HL-60 (cell line): ENCODE data around the gene SP140.

Experiments used
- DNase-seq, 2 experiments: peaks; one replicate each; pipeline ENCODE4 v3.0.0-alpha.2; 2010 to 2020; ENCODE audit warnings: low read depth in 1 of 2, low spot score in 1 of 2
- H3K27ac ChIP-seq: fragments of 250-450 bp; sonication (Bioruptor Pico); replicated peaks from 2 replicates; pipeline ENCODE4 v1.5.1; 2020; ENCODE audit warnings: mild to moderate bottlenecking, moderate library complexity
- H3K27me3 ChIP-seq: fragments of 250-450 bp; sonication (Bioruptor Pico); 2 replicates; pipeline ENCODE4 v1.5.1; 2021; ENCODE audit warnings: mild to moderate bottlenecking, moderate library complexity; ENCODE audit not compliant: insufficient read depth, poor library complexity, severe bottlenecking
- H3K4me3 ChIP-seq: replicated peaks from 2 replicates; pipeline ENCODE4 v1.5.1; 2011; ENCODE audit warnings: mild to moderate bottlenecking, control low read depth, low read length; ENCODE audit not compliant: insufficient read depth
- GABPA ChIP-seq: IDR thresholded peaks from 2 replicates; pipeline ENCODE4 v1.6.1; 2012; ENCODE audit warnings: low read depth
- POLR2AphosphoS5 ChIP-seq: IDR thresholded peaks from 2 replicates; pipeline ENCODE4 v1.6.1; 2012; ENCODE audit warnings: low read depth
- SPI1 ChIP-seq: IDR thresholded peaks from 2 replicates; pipeline ENCODE4 v1.6.1; 2012; ENCODE audit warnings: low read depth, mild to moderate bottlenecking, borderline replicate concordance
- TF ChIP-seq, protein P1 (sequence below): IDR thresholded peaks from one replicate; pipeline ENCODE4 v1.5.1; 2011; ENCODE audit warnings: low read length, control low read depth, inconsistent platforms; ENCODE audit not compliant: insufficient read depth
- TF ChIP-seq, protein P2 (sequence below): IDR thresholded peaks from 2 replicates; pipeline ENCODE4 v1.6.1; 2012; ENCODE audit warnings: low read depth; ENCODE audit not compliant: insufficient replicate concordance

The SP140 gene

DNA sequence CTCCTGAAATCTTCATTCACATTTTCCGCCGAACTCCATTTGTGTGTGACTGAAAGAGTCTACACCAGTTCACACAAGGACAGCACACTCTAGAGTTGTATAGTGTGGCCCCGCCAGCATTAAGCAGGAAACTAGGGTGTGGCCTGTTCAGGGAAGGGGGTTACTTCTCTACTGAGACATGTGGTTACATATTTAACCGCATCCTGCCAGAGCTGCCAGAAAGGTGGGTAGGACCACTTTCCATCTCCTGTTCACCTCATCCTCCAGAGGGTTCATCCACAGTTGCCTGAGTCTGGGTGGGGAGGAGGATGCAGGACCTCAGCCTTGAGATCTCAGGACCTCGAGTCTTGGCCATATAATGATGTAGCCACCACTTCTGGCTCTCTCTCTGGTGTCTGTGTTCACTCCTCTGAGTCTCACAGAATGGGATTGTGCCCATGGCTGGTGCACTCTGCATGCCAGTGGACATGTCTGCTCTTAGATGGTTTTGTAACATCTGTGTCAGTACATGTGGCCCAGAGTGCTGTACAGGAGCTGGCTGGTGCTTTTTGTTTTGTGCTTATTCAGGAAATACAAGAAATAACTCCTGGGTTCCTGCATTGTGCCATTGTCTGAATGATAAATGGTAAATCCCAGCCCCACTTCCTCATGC lies 93.8 kb downstream of the SP140 start:
- peak in 1 of 2 experiments; percentile 62 for DNase-seq
- Histone ChIP-seq H3K27ac (peak overlapping the region; percentile 57), H3K27me3 (no peaks in the 10 kb centered on the region), H3K4me3 (no peak overlapping the region)
- TF ChIP-seq, protein P1, sequence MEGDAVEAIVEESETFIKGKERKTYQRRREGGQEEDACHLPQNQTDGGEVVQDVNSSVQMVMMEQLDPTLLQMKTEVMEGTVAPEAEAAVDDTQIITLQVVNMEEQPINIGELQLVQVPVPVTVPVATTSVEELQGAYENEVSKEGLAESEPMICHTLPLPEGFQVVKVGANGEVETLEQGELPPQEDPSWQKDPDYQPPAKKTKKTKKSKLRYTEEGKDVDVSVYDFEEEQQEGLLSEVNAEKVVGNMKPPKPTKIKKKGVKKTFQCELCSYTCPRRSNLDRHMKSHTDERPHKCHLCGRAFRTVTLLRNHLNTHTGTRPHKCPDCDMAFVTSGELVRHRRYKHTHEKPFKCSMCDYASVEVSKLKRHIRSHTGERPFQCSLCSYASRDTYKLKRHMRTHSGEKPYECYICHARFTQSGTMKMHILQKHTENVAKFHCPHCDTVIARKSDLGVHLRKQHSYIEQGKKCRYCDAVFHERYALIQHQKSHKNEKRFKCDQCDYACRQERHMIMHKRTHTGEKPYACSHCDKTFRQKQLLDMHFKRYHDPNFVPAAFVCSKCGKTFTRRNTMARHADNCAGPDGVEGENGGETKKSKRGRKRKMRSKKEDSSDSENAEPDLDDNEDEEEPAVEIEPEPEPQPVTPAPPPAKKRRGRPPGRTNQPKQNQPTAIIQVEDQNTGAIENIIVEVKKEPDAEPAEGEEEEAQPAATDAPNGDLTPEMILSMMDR: no peak
- TF ChIP-seq, protein P2, sequence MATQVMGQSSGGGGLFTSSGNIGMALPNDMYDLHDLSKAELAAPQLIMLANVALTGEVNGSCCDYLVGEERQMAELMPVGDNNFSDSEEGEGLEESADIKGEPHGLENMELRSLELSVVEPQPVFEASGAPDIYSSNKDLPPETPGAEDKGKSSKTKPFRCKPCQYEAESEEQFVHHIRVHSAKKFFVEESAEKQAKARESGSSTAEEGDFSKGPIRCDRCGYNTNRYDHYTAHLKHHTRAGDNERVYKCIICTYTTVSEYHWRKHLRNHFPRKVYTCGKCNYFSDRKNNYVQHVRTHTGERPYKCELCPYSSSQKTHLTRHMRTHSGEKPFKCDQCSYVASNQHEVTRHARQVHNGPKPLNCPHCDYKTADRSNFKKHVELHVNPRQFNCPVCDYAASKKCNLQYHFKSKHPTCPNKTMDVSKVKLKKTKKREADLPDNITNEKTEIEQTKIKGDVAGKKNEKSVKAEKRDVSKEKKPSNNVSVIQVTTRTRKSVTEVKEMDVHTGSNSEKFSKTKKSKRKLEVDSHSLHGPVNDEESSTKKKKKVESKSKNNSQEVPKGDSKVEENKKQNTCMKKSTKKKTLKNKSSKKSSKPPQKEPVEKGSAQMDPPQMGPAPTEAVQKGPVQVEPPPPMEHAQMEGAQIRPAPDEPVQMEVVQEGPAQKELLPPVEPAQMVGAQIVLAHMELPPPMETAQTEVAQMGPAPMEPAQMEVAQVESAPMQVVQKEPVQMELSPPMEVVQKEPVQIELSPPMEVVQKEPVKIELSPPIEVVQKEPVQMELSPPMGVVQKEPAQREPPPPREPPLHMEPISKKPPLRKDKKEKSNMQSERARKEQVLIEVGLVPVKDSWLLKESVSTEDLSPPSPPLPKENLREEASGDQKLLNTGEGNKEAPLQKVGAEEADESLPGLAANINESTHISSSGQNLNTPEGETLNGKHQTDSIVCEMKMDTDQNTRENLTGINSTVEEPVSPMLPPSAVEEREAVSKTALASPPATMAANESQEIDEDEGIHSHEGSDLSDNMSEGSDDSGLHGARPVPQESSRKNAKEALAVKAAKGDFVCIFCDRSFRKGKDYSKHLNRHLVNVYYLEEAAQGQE: no peak
- TF ChIP-seq SPI1 (no peak), POLR2AphosphoS5 (no peak)

DNA sequence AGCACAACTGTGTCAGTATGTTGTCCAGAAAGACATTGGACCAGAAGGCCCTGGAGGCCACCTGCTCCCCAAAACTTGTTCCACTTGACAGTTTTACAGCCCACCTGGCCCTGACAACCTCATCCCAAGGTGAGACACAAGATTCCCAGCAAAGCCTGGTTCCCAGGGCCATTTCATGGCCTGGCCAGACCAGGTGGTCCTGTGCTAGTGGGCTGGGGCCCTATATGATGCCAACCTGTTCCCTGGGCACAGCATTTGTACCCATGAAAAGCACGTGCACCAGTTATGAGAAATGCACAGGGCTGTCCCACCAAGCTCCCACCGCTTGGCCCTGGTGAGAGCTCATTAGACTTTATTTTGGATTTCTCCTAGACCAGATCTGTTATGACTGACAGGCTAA lies 95.5 kb downstream of the SP140 start:
- Histone ChIP-seq H3K4me3 (no peak overlapping the region), H3K27me3 (no peaks in the 10 kb centered on the region), H3K27ac (no peak overlapping the region)
- DNase-seq: no peak
- no peak for TF ChIP-seq GABPA
- TF ChIP-seq SPI1: no peak
- TF ChIP-seq, protein P1: no peak
- TF ChIP-seq, protein P2: no peak
- TF ChIP-seq POLR2AphosphoS5: no peak

DNA sequence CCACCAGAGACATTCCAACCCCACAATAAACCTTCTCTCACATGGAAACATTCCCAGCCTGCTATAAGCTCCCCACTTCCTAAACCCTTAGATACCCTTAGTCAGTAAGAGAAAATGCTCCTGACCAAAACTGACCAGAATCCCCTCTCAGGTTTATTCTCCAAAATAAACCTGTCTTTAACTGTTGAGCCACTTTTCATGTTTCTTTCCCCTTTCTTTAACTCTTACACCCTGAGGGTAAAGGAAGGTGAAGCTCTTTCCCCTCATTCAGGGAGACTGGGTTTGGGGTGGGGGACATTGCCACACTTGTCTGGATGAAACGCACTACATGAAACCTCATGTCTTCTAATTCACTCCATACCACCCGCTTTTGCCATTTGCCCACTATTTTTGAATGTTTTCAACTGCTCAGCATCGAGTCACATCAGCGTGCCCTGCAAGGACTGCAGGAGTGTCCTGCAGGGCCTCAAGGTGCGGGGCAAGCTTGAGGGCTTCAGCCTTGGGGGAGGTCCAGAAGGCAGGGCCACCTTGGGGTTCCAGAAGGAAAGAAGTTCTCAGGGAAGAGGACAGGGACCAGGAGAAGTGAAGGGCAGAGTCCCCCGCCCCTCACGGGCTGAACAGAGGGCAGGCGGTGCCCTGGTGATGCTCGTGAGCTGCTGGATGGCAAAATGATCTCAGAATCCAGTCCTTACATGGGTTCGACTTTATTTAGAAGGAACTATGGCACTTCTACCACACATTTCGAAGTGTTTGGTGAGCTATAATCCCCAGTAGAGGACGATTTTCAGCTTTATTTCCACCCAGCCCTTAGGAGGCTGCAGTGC lies 97.2 kb downstream of the SP140 start:
- no peaks in the 10 kb centered on the region for H3K27me3 ChIP-seq
- H3K27ac ChIP-seq: no peak overlapping the region
- DNase-seq: no peak
- TF ChIP-seq, protein P1: no peak
- no peak for TF ChIP-seq POLR2AphosphoS5
- TF ChIP-seq, protein P2: no peak
- TF ChIP-seq GABPA: no peak
- no peak for TF ChIP-seq SPI1
- H3K4me3 ChIP-seq: no peak overlapping the region
